Panc1 (cell line): ENCODE results near the gene TXNRD1. TPM values are rescaled to one million over a fixed set of nuclear protein-coding genes. Genes with fewer than 3 reads are reported as not detected.
A peak's percentile ranks its signal among the peaks of the same experiment; 100 is the strongest.

ENCODE experiments used
- ATAC-seq: fragments of 200-7000 bp; cut with Tn5 transposase; 2 replicates; pipeline ENCODE4 v1.9.1; 2020; ENCODE audit warnings: mild to moderate bottlenecking, moderate library complexity
- BruUV-seq: library from RNA; stranded (reverse); fragments of 400-500 nt; replicated peaks from 2 replicates; lab custom pipeline; 2021; lab: Mats Ljungman, UMichigan
- CTCF ChIA-PET: fragments of 300-600 bp; sonication (Branson Sonifier 250); formaldehyde crosslinking; loops from one replicate; lab custom pipeline; 2022; ENCODE audit warnings: antibody characterized with exemption; lab: Charles Lee
- POLR2A ChIA-PET: fragments of 300-600 bp; sonication (Branson Sonifier 250); formaldehyde crosslinking; loops from one replicate; lab custom pipeline; 2022; ENCODE audit warnings: antibody characterized with exemption; lab: Charles Lee
- DNase-seq: peaks from one replicate; pipeline ENCODE4 v3.0.0-alpha.2; 2010; ENCODE audit warnings: low read depth, low spot score
- H3K27ac ChIP-seq: 2 replicates; pipeline ENCODE4 v1.5.1; 2011; ENCODE audit warnings: mild to moderate bottlenecking, low read length, inconsistent platforms
- H3K27me3 ChIP-seq: fragments of 200-500 bp; sonication (Bioruptor generic); 2 replicates; pipeline ENCODE4 v1.6.0; 2014; ENCODE audit warnings: low read length, inconsistent platforms; ENCODE audit not compliant: control insufficient read depth, insufficient read depth
- H3K36me3 ChIP-seq: fragments of 200-500 bp; sonication (Bioruptor generic); 2 replicates; pipeline ENCODE4 v1.5.1; 2014; ENCODE audit warnings: inconsistent platforms, mild to moderate bottlenecking, low read length, moderate library complexity; ENCODE audit not compliant: control insufficient read depth, insufficient read depth
- H3K4me1 ChIP-seq: 2 replicates; pipeline ENCODE4 v1.5.1; 2011; ENCODE audit warnings: inconsistent platforms, mild to moderate bottlenecking, low read length, moderate library complexity; ENCODE audit not compliant: control insufficient read depth, insufficient read depth
- H3K4me3 ChIP-seq, 2 experiments: 2 replicates each; pipeline ENCODE4 v1.5.1; 2011 to 2012; ENCODE audit warnings: low read depth in 2 of 2, low read length in 2 of 2, mild to moderate bottlenecking in 2 of 2, inconsistent platforms in 1 of 2, moderate library complexity in 1 of 2
- H3K9me3 ChIP-seq: fragments of 200-500 bp; sonication (Bioruptor generic); 2 replicates; pipeline ENCODE4 v1.5.1; 2014; ENCODE audit warnings: low read depth, mild to moderate bottlenecking, inconsistent platforms, low read length, moderate library complexity; ENCODE audit not compliant: control insufficient read depth, insufficient read depth
- CTCF ChIP-seq: fragments of 450-650 bp; IDR thresholded peaks from 2 replicates; pipeline ENCODE4 v1.5.1; 2017; ENCODE audit warnings: mild to moderate bottlenecking
- POLR2AphosphoS5 ChIP-seq: IDR thresholded peaks from 2 replicates; pipeline ENCODE4 v1.6.1; 2012; ENCODE audit warnings: mild to moderate bottlenecking, low read depth, low read length, moderate library complexity
- REST ChIP-seq, 2 experiments: IDR thresholded peaks; 2 replicates each; pipeline ENCODE4 v1.6.1; 2011 to 2012; ENCODE audit warnings: low read depth in 2 of 2, control low read depth in 1 of 2, low read length in 1 of 2, mild to moderate bottlenecking in 1 of 2, moderate library complexity in 1 of 2; ENCODE audit not compliant: insufficient read depth in 1 of 2
- SIN3A ChIP-seq: IDR thresholded peaks from 2 replicates; pipeline ENCODE4 v1.6.1; 2012; ENCODE audit warnings: low read depth, mild to moderate bottlenecking, low read length, moderate library complexity, borderline replicate concordance; ENCODE audit not compliant: insufficient read depth
- TCF7L2 ChIP-seq: IDR thresholded peaks from 2 replicates; pipeline ENCODE4 v1.6.1; 2011; ENCODE audit warnings: mild to moderate bottlenecking, low read depth, low read length, inconsistent platforms
- in situ Hi-C: cut with HindIII; loops from 2 replicates; pipeline ENCODE4 v1.10.0; 2016; ENCODE audit warnings: low sequenced_read_pairs, low pct_unique_long_range_greater_than_20kb
- intact Hi-C: fragments of 100-400 bp; cut with micrococcal nuclease; formaldehyde crosslinking; loops from one replicate; pipeline ENCODE4 v1.10.0; 2022; ENCODE audit not compliant: unreplicated experiment
- total RNA-seq: library from RNA; stranded (reverse); gene quantifications from one replicate; pipeline ENCODE4 v1.2.1, GENCODE V29; 2021; ENCODE audit not compliant: unreplicated experiment

Gene TXNRD1
- total RNA-seq, 1 experiment from 2014 or later, result 348 TPM

- H3K4me1 ChIP-seq, result peaks cover 25% of the 10 kb centered on the region
- ChIA-PET CTCF (no interaction called here), POLR2A (interaction anchor here (0.7 kb wide), 1 partner anchor 111 kb away, joined by 7 read pairs; no protein-coding TSS in a partner anchor)
- BruUV-seq, result no TSS peak
- no peaks in the 10 kb centered on the region for H3K36me3 ChIP-seq
- TF ChIP-seq SIN3A (no peak), CTCF (no peak), TCF7L2 (no peak), POLR2AphosphoS5 (no peak), REST (IDR thresholded peaks at IDR 0.05; ENCODE audit: insufficient read depth in 1 of 2, low read depth in 2 of 2, low read length in 1 of 2) (no peak)
- intact Hi-C loops, result no loop called here
- ATAC-seq, result no peak
- no peak overlapping the region for H3K4me3 ChIP-seq
- in situ Hi-C loops, result no loop called here
- no peak for DNase-seq
- peak overlapping the region; percentile 4; the same call in 1 of the 2 replicates for H3K27ac ChIP-seq
- 0 out of 2 replicates have a peak, but pooled peaks cover 2% of the 10 kb centered on the region for H3K9me3 ChIP-seq
- H3K27me3 ChIP-seq, result no peaks in the 10 kb centered on the region
Observed at GRCh38 chr12:104226672-104227071, 11.1 kb downstream of the TXNRD1 start.

DNA sequence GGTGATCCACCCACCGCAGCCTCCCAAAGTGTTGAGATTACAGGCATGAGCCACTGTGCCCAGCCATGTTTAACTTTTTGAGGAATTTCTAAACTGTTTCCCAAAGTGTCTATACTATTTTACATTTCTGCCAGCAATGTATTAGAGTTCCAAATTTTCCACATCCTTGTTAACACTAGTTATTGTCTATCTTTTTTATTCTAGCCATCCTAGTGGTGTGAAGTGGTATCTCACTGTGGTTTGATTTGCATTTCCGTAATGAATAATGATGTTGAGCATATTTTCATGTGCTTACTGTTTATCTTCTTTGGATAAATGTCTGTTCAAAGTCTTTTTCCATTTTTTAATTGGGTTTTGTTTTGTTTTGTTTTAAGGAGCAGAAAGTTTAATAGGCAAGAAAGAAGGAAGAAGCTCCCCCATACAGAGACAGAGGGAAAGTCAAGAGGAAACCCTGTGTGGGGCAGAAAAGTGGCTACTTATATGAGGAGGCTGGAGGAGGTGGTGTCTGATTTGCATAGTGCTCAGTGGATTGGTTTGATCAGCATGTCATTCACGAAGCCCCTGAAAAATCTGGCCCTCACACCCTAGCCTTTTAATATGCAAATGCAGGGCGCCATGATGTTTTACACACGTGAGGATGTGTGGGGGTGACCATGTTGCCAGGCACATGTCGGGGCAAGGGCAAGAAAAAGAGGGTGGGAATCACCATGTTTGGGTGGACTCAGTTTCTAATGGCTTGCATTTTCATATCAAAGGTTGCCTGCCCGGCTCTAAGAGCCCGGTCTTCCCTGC is 14.9 kb downstream of the TXNRD1 start:
- no TSS peak for BruUV-seq
- POLR2A ChIA-PET, result no interaction called here

More for the DNA sequence above, 14.9 kb downstream of the TXNRD1 start:
- TF ChIP-seq REST (IDR thresholded peaks at IDR 0.05; ENCODE audit: insufficient read depth in 1 of 2, low read depth in 2 of 2, low read length in 1 of 2), result no peak
- no peak for TF ChIP-seq SIN3A
- TF ChIP-seq TCF7L2, result no peak
- TF ChIP-seq CTCF, result no peak
- no peak for TF ChIP-seq POLR2AphosphoS5
- no peak overlapping the region for H3K27ac ChIP-seq
- DNase-seq, result no peak
- no peaks in the 10 kb centered on the region for H3K36me3 ChIP-seq
- no peak for ATAC-seq
- H3K4me3 ChIP-seq, result no peak overlapping the region
- H3K27me3 ChIP-seq, result no peaks in the 10 kb centered on the region
- H3K9me3 ChIP-seq, result peaks cover 21% of the 10 kb centered on the region; the same call in 1 of the 2 replicates
- intact Hi-C loops (no loop called here), in situ Hi-C loops (no loop called here)
- H3K4me1 ChIP-seq, result no peaks in the 10 kb centered on the region
- CTCF ChIA-PET, result interaction anchor here (0.5 kb wide), 1 partner anchor 19 kb away, joined by 3 read pairs; no protein-coding TSS in a partner anchor
